ENCODE data around the gene KIAA1549.
"Not testable (repeated sequence)": the region's sequence is repeated elsewhere in the genome, so short reads cannot be mapped to it uniquely, and the experiment has no call there.

Gene KIAA1549

DNA sequence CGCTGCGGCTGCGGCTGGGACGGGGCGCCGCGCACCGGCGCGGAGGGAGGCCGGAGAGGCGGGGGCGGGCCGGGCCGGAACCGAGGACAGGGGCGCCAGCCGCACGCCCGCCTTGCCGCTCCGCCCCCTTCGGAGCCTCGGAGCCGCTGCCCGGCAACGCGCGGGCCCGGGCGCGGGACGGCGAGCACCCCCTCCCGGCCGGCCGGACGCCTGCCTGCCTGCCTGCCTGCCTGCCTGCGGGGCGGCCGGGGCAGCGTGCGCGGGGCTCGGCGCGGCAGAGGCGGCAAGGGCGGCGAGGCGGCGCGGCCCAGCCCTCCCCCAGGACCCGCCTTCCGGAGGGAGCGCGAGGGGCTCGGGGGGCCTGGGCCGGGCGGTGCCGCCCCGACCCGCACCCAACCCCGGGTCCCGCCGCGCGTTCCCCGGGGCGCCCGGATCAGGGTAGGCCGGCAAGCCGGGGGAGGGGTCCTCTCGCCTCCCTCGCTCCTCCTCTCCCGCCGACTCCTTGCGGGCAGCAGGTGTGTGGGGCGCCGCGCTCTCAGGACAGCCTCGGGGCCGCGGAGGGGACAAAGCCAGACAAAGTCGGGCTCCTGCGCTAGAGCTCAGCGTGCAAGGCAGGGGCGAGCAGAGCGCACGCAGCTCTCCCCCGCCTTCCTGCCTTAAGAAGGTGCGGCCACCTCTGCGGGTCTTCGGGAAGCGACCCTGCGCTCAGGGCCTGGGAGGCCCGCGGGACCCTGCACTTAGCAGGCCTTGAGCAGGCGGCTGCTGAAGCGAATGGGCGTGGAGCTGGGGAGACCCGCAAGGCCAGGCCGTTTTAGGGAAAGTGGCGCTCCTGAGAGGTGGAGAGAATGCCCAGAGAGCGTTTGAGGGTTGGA lies at the start of gene KIAA1549:
Gene KIAA1549 (minus strand): TSS at position 58 of the 872 bp plus-strand sequence. CDS start 120 bp downstream, outside the sequence.
- peak; percentile 73 for DNase-seq (ENCODE audit: low read depth, low spot score)

DNA sequence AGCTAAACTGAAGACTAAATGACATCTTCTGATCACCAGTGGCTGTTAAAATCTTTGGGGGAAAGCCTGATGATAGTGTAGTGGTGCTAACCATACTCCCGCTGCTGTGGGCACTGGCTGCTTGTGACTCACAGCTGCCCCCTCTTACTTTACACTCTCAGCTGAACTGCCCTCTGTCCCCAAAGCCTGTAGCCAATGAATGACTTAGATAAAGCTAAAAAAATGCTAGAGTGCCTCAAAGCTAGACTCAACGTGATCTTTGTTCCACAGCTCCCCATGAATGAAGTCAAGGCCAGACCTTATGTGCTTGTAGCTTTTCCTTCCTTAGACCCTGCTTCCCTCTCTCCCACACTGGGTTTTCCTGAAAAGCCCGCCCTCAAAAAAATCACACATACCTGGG lies 48.2 kb upstream of the KIAA1549 start:
- DNase-seq (ENCODE audit: low read depth, low spot score), result no peak

DNA sequence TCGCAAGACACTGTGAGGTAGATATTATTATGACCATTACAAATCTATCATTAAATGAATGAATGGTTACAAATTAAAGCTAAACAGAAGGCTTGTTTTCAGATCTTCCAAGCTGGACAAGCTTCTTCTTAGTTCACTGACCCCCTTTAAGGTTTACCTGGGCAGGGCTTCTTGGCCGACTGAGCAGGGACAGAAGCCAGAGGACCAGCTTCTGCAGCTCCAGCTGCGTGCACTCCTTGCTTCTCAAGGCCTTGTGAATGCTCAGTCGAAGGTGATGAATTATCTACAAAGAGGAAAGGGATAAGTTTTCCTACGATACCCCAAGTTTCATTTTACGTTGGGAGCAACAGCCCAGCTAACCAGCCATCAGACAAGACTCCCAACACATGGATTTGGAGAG lies 45.4 kb upstream of the KIAA1549 start:
- no peak for DNase-seq (ENCODE audit: low read depth, low spot score)

DNA sequence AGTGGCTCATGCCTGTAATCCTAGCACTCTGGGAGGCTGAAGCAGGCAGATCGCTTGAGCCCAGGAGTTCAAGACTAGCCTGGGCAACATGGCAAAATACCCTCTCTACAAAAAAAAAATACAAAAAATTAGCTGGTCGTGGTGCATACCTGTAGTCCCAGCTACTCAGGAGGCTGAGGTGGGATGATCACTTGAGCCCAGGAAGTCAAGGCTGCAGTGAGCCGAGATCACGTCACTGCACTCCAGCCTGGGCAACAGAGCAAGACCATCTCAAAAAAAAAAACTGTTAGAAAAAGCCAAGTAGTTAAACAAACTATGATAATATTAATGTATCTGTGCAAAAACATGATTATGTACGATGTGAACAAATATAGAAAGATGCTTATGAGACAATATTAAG lies 44.7 kb upstream of the KIAA1549 start:
- not testable (repeated sequence) for DNase-seq (ENCODE audit: low read depth, low spot score)

DNA sequence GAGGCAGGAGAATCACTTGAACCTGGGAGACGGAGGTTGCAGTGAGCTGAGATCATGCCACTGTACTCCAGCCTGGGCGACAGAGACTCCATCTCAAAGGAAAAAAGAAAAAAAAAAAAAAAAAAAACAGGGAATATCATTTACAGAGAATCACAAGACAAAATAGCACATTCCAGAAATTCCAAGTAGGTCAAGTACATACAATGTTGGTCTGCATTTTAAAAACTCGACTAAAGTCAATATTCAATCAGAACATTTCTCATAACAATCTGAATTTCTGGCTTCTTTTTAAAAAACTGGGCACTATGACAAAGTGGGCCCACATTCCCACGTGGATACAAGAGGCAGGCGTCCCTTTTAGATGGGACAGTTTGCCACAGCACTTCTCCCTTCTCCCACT lies 41.9 kb upstream of the KIAA1549 start:
- no peak for DNase-seq (ENCODE audit: low read depth, low spot score)

DNA sequence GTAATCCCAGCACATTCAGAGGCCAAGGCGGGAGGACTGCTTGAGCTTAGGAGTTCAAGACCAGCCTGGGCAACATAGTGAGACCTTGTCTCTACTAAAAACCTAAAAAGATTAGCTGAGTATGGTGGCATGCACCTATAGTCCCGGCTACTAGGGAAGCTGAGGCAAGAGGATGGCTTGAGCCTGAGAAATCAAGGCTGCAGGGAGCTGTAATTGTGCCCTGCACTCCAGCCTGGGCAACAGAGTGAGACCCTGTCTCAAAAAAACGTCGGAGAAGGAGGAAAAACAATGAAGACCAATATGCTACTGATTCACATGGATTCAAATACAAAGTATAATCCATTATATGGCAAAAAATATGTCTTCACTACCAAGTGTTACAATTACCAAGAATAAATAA lies 41.1 kb upstream of the KIAA1549 start:
- no peak for DNase-seq (ENCODE audit: low read depth, low spot score)

DNA sequence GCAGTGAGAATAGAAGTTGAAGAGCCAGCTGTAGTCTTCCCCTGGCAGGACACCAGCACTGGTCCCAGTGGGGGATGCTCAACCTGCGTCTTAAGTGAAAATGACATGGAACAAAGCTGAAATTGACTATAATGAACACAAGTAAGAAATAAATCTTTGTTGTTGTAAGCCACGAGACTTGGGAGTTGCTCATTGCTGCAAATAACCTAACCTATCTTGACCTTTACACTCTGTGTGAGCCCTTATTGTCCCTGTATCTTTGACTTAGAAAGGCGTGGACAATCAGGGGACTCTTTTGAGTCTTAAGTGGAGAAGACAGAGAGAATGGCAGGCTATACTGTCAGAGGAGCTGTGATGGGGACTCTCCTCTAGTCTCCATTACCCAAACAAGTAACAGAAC lies 37.7 kb upstream of the KIAA1549 start:
- no peak for DNase-seq (ENCODE audit: low read depth, low spot score)

DNA sequence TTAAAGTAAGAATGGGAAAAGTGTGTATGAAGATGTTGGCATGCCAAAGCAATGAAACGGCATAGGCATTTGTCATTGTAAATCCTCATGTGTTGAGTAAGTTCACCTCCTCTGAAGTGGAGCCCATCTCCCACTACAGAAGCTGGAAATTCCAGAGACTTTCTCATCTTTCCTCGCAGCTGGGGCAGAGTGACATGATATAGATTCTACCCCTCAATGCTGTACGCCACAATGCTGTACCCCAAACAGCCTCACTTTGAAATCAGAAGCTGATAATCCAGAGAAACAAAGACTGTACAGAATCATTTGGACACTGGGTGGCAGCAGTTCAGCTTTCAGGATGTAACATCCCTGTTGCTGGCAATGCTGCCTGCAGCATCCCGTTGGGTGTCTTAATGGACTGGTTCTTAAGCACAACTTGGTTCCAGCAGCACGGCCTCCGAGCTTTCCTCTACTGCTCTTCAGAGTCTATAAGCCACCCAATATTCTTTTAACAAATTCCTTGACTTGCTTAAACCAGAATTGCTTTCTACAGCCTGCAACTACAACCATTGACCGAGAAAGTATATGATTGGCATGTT lies 35.8 kb upstream of the KIAA1549 start:
- DNase-seq (ENCODE audit: low read depth, low spot score), result peak; percentile 55

DNA sequence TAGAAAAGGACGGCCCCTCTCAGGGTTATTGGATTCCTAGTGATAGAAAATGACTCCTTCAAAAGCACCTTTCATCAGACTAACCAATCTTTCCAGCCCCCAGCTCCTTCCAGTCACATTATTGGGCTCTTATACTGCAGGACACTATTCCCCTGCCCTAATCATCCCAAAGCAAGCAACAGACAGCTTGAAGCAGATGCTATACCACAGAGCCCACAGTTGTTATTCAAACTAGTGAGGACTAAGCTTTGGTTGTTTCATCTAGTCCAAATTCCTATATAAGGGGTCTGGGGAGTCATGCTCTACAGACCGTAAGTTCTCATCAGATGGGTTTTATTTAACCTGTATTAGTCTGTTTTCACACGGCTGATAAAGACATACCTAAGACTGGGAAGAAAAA lies 30.2 kb upstream of the KIAA1549 start:
- peak; percentile 6 for DNase-seq (ENCODE audit: low read depth, low spot score)

DNA sequence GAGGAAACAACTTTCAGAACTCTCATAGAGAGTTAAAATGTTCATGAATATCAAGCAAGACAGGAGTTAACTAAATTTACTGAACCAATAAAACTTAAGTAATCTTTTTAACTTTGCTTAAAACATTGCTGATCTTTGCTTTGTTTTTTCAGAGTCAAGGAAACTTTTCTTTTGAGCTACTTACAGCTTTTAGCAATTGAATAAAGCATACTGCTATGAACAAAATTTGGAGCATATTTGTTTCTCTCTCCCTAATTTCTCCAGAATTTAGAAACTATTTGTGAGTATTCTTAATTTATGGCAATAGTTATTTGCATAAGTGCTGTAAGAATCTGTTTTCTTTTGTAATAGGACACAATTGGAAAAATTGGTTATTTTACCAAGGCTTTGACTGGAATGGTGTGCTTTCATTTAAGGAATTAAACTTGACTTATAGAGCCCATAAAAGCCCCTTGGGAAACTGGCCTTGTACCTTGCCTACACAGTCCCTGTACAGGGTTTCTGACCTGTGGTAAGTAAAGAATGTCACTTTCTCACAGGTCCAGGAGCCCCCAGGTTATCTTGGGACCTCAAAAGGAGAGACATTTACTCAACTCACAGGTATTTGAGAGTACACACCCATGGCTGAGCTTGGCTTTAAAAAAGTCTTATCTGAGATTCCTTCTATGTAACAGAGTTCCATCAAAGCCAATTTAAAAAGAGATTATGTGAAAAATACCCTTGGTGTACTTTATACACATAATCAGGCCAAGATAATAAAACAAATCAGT lies 23.3 kb upstream of the KIAA1549 start:
- no peak for DNase-seq (ENCODE audit: low read depth, low spot score)

DNA sequence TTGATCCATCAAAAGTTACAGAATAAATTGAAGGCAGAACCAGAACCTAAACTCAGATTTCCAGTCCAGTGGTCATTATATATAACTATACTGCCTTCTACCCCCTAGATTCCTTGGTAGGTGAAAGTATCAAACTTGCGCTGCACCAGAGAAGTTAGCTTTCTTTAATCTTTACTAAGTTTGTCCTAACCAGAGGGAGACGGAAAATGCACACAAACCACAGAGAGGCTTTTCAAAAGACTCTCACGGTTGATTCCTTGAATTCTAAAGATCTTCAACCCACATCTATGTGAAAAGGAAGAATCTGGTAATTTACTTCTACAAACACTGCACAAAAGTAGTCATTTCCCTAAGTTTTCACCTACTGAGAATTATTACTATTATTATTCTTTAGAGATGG lies 18.2 kb upstream of the KIAA1549 start:
- DNase-seq (ENCODE audit: low read depth, low spot score), result no peak

DNA sequence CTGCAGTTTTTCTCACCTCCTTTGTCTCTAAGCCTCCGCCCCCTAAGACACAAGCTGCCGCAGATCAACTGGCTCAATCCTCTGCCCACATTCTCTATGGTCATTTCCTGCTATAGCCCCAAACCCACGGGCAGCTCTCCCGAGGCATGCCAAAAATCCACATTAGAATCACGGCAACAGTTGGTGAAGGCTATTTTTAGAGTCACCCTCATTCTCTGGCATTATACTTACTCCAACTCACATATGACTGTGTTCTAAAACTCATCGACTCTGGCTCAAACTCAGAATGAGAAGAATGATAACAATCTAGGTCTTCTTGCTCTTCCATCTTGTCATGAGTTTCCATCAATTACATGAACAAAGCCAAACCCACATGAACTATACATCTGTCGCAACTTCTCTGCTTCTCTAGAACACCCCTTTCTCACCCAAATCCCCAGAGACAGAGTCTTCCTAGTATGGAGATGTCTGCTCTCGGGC lies 10.9 kb upstream of the KIAA1549 start:
- DNase-seq (ENCODE audit: low read depth, low spot score), result no peak

DNA sequence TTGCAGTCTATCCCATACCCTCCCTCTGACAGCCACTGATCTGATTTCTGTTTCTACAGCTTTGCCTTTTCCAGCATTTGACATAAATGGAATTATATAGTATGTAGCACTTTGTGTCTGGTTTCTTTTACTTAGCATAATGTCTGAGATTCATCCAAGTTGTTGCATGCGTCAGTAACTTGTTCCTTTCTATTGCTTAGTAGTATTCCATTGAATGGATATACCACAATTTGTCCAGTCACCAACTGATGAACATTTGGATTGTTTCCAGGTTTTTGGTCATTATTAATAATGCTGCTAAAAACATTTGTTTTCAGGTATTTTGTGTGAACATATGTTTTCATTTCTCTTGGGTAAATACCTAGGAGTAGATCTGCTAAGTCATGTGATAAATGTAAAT lies 6.5 kb upstream of the KIAA1549 start:
- DNase-seq (ENCODE audit: low read depth, low spot score), result no peak

DNA sequence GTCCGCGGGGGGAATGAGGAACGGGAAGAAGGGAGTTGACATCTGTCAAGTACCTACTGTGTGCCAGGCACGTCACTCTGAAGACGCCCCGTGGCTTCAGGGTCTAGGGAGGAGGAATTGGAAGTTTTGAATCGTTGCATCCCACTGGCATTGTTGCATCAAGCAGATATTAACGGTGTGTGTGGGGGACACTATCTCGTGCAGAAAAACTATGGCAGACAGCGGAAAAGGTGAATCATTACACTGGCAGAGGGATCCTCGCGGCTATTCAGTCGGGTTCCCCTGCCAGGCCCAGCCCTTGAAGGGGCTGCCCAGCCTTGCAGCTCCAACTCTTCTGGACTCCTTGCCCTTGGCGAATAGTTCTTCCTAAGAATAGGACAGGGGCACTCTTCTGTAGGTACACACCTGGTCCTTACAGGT lies 1.0 kb upstream of the KIAA1549 start:
- DNase-seq (ENCODE audit: low read depth, low spot score), result no peak

DNA sequence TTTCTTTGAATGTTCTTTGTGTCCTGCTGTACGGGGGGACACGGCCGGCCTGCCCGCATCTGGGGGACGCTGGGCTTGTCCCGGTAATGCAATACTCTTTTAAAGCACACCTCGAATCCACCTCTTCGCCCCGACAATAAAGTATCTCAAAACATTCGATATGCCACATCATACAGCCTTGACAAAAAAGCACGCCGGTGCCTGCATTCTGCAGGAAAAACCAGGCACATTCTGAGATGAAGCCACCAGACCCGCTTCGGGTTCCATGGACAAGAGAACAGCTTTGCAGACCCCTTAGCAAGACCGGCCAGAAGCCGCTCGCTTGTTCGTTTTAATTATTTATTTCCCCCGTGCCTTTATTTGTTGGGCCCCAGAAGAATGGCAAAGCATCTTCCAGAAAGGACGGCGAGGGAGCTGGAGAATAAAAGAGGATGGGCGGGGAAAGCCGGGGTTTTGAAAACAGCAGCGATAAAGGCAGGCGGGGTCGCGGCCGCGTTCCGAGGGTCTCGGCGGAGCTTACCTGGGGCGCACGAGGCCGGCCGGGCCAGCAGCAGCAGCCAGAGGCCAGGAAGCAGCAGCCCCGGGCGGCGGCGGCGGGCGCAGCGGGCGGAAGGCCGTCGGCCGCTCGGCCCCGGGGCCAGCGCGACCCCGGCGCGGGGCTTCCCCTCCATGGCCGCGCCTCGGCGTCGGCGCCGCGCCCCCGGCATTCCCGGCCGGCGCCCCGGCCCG lies 462 bp downstream of the KIAA1549 start:
- peak; percentile 46 for DNase-seq (ENCODE audit: low read depth, low spot score)

DNA sequence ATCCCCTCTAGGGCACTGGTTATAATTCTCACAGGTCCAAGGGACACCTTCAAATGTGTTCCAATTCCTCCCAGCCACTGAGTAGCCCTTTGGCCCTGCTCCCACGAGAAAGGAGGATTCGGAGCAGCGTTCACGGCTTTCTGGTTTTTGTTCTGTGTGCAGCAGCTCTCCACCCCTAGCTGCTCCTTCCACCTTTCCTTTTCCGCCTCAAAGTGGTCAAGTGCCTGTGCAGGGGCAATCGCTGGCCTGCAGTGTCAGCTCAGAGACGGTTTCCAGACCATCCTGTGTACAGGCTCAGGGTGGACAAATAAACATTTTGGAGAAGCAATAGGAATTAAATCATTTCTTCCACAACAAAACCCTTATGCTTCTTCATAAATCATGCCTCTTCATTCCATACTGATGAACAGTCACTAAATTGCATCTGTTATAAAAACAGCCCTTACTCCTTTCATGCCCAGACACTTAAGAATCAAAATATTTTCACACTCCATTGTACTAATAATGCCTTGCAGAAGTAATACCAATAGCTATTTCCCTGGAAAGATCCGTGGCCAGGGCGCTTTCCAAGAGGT lies 1.1 kb downstream of the KIAA1549 start:
- peak; percentile 41 for DNase-seq (ENCODE audit: low read depth, low spot score)

DNA sequence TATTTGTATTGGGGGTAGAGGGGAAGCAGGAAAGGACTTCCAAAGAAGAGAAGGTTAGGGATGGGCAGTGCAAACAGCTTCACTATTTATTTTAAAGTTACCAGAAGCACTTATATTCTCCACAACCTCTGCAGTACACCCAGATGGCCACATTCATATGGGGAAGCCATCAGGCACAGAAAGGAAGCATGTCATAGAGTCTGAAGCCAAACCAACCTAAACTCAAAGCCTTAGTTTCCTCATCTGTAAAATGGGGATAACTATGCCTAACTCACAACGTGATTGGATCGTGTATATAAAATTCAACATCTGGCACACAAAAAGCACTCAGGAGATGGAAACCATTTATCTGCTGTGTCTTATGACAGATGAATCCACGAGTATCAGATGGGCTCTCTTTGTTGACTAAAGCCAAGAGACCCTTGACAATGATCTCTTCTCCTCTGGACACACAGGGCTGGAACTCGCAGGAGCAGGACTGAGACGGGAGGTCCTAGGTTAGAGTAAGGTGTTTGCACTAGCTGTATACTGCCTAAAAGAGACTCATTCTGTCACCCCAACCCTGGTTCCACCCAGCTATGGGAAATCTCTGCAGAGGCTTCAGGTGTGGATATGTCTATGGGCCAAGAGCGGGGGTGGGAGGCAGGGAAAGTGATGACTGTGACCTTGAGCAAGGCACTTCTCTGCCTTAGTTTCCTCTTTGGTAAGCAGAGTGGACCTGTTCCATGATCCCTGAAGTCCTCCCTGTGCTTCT lies 1.8 kb downstream of the KIAA1549 start:
- DNase-seq (ENCODE audit: low read depth, low spot score), result no peak

DNA sequence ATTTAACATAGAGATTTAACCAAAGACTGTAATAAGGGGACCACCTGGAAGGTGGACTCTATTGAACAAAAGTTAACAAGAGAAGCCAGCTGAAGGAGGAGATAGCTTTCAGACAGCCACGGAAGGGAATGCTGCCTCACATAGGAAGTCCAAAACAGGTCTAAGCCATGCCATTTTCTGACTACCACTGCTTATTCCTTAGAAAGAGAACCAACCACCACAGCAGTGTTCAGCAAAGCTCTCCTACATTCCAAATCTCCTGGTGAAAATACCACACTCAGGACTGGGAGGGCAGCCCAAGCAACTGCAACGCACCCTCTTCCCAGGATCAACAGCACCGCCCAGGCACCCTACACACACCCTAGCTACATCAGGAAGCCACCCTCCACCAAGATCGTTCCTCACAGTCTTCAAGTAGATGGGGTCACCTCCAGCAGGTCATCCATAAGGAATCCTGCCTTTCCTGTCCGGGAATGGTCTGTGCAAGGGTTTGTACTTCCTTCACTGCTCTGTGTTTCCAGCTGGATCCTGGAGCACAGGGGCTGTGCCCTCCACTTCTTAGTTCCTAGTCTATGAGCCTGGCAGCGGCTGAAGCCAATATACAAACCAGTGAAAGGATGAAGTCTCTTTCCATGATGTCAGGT lies 2.5 kb downstream of the KIAA1549 start:
- peak; percentile 31 for DNase-seq (ENCODE audit: low read depth, low spot score)

DNA sequence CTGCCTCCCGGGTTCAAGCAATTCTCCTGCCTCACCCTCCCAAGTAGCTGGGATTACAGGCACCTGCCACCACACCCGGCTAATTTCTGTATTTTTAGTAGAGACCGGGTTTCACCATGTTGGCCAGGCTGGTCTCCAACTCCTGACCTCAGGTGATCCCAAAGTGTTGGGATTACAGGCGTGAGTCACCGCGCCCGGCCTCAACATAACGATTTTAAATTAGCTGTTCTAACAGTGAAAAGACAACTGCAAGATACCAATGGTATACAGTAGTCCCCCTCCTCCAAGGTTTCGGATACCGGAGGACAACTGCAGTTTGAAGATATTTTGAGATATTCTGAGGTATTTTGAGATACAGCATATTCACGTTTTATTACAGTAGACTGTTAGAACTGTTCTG lies 5.0 kb downstream of the KIAA1549 start:
- not testable (repeated sequence) for DNase-seq (ENCODE audit: low read depth, low spot score)
